DND-41 (cell line): ENCODE results near the gene CCRL2.

Source experiments
- EZH2 ChIP-seq: IDR thresholded peaks from 3 replicates; pipeline ENCODE4 v1.6.1; 2012; ENCODE audit warnings: borderline replicate concordance, low read depth, mild to moderate bottlenecking, moderate library complexity, low read length, inconsistent platforms; ENCODE audit not compliant: severe bottlenecking
- TF ChIP-seq, protein P1 (sequence below): IDR thresholded peaks from 2 replicates; pipeline ENCODE4 v1.5.1; 2012; ENCODE audit warnings: borderline replicate concordance, low read length, moderate library complexity, mild to moderate bottlenecking; ENCODE audit not compliant: poor library complexity, severe bottlenecking; ENCODE audit errors: extremely low read depth

- TF ChIP-seq, protein P1, sequence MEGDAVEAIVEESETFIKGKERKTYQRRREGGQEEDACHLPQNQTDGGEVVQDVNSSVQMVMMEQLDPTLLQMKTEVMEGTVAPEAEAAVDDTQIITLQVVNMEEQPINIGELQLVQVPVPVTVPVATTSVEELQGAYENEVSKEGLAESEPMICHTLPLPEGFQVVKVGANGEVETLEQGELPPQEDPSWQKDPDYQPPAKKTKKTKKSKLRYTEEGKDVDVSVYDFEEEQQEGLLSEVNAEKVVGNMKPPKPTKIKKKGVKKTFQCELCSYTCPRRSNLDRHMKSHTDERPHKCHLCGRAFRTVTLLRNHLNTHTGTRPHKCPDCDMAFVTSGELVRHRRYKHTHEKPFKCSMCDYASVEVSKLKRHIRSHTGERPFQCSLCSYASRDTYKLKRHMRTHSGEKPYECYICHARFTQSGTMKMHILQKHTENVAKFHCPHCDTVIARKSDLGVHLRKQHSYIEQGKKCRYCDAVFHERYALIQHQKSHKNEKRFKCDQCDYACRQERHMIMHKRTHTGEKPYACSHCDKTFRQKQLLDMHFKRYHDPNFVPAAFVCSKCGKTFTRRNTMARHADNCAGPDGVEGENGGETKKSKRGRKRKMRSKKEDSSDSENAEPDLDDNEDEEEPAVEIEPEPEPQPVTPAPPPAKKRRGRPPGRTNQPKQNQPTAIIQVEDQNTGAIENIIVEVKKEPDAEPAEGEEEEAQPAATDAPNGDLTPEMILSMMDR = no peak
- TF ChIP-seq EZH2 = no peak
Observed at GRCh38 chr3:46359733-46360493, 47.1 kb upstream of the CCRL2 start.
